Inferior parietal cortex (tissue), 1 donor: ENCODE results near the gene MRPL49.
A peak's percentile ranks its signal among the peaks of the same experiment; 100 is the strongest.
"Not testable (repeated sequence)": the region's sequence is repeated elsewhere in the genome, so short reads cannot be mapped to it uniquely, and the experiment has no call there.

Experiments used
- DNase-seq: peaks from one replicate; pipeline ENCODE4 v3.0.0-alpha.2; 2016; ENCODE audit errors: extremely low spot score

The MRPL49 gene

DNA sequence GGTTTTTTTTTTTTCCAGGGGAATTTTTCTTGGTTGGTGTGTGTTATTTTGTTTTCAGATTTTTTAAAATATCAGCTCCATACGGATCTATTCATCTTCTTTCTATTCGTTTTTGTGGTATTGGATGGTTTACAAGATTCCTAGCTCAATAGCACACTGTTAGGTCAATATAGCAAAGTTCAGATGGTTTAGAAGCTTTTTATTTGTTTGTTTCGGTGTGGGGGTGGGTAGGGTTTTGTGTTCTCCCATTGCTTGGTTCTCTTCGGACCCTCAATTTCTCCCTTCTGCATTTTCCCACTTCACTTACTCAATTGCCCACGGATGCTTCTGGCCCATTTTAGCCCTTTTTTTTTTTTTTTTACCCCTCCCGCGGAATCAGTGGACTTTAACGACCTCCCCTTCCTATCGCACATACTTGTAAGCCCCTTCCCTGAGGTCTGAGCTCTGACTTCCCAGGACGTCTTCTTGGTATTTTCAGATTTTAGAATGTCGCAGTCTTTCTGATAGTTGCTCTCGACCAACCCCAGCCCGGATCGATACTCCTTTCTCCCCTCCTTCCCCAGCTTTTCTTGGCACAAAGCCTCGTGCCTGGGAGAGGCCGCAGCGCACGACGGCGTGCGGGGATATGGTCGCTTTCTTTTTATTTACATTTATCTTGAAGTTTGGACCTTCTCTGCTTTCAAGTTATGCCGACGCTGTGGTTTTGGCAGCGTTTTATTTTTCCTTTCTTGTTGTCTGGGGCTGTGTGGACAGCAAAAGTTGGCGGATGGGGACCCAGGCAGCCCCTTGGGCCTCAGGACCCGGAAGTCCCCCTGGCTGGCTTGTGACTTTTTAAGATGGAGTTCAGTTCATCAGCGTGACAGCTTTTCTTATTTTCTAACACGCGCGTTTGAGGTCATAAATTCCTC is 43.5 kb downstream of the MRPL49 start:
- no peak for DNase-seq

DNA sequence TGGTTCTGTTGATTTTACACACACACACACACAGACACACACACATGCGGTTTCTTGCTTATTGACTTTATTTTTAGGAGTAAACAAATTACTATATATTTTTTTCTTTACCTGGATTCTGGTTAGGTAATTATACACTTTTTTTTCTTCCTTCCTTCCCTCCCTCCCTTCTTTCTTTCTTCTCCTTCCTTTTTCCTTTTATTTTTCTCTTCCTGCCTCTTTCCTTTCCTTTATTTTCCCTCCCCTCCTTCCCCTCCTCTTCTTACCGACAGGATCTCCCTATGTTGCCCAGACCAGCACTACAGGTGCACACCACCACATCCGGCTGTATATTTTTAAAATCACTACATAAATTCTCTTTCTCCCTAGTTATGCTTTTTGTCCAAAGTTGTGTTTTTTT is 44.8 kb downstream of the MRPL49 start:
- DNase-seq, result no peak

DNA sequence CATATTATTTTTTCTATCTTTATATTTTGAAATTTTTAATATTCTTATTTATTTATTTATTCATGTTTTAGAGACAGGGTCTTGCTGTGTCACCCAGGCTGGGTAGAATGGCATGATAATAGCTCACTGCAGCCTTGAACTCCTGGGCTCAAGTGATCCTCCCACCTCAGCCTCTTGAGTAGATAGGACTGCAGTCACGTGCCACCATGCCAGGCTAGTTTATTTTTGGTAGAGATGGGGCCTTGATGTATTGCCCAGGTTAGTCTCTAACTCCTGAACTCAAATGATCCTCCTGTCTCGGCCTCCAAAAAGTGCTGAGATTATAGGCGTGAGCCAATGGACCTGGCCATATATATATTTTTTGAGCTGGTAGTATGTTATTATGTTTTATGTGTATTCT is 45.5 kb downstream of the MRPL49 start:
- no peak for DNase-seq

DNA sequence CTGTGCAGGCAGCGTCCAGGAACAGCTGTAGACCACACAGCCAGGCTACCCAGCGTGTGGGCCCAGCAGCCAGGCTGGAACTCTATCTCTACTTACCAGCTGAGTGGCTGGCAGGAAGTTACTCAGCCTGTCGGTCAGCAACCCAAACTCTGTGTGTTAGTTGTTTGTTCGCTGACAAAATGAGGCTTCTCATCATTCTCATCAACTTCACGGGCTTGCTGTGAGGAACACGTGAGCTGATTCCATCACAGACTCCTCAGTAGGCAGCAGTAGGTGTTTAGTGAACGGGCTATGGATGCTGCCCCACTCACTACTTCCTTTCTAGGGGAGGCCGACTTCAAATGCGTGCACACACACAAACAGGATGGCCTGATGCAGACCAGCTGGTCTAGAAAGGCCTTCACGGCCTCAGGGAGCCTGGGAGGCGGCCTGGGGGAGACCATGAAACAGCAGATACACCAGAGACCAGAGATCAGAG is 47.1 kb downstream of the MRPL49 start:
- no peak for DNase-seq

DNA sequence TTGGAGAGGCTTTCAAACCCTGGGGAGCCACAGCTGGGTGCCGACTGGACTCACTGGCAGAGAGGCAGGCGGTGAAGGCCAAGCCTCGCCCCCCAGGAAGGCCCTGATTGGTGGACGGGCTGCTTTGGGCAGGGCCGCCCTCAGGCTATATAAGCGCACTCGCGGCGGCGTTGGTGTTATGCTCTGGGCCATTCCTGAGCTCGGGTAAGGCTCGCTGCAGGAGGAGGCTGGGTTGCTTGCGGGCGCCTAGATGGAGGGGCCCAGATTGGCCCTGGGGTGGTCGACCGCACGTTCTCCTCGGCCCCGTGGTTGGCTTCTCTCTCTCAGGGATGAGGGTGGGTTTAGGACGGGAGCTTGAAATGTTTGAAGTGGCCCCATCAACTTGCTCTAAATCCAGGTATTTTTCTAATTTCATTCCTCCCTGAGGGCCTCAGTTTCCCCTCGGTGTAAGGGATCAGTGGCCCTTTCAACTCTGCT is 48.0 kb downstream of the MRPL49 start, which contains the start of gene SPDYC:
Gene SPDYC, plus strand, starts transcription at position 176 of the 477 bp plus-strand sequence. CDS start 1,125 bp downstream, outside the sequence.
- peak; percentile 23 for DNase-seq

DNA sequence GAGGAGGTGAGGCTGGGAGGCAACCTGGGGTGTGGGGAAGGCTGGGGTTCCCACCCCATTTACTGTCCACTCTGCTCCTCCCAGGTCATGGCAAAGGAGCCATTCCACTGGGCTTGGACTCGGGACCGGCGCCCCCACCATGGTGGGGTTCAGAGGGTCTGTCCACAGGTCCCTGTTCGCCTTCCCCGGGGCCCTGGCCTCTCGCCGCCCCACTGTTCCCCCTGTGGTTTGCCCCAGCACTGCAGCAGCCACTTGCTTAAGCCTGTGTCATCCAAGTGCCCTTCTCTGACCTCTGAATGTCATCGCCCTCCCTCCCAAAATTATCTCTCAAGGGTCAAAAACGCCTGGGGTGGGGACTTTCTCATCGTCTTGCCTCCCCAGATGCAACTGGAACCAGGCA is 50.5 kb downstream of the MRPL49 start:
- no peak for DNase-seq

DNA sequence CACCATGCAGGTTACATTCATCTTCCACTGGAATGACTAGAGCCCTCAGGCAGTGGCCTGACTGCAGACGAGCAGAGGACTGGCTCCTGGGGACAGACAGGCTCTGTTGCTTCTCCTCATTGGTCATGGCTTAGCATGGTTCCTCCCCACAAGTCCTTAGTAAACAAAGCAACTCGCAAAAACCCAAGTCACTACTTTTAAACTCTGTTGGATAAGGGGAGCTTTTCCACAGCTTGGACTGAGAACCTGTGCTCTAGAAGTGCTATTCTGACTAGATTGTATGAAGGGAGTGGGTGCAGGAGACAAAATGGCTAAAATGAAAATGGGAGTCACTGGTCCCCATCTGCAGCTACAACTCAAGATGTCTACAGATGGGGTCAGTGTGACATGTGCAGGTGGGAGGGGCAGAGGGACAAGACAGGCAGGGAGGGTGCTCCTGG is 52.5 kb downstream of the MRPL49 start:
- DNase-seq, result not testable (repeated sequence)
